ENCODE results near the gene BIRC7. TPM values are rescaled to one million over a fixed set of nuclear protein-coding genes. Genes with fewer than 3 reads are reported as not detected.
A peak's percentile ranks its signal among the peaks of the same experiment; 100 is the strongest.

The BIRC7 gene
- total RNA-seq, 2 donors from 2014 or later, result 0.51 TPM; not detected in 1

- H3K36me3 Mint-ChIP-seq, result no peaks in the 10 kb centered on the region
- no peaks in the 10 kb centered on the region for H3K9me3 Mint-ChIP-seq
- DNase-seq (ENCODE audit: low spot score in 2 of 2), result no peak
- H3K27ac Mint-ChIP-seq, result no peak overlapping the region
- no peak for ATAC-seq
Measured at GRCh38 chr20:63202021-63202420, 33.7 kb upstream of the BIRC7 start.

GRCh38 chr20:63202811-63203526 is 32.7 kb upstream of the BIRC7 start:
- H3K9me3 Mint-ChIP-seq, result no peaks in the 10 kb centered on the region
- ATAC-seq, result no peak
- no peaks in the 10 kb centered on the region for H3K36me3 Mint-ChIP-seq

GRCh38 chr20:63204362-63204761 is 31.3 kb upstream of the BIRC7 start:
- Mint-ChIP-seq H3K36me3 (peaks cover 0 to 4% of the 10 kb centered on the region in 2 donors), H3K9me3 (no peaks in the 10 kb centered on the region), H3K27ac (no peak overlapping the region)
- DNase-seq (ENCODE audit: low spot score in 2 of 2), result no peak
- no peak for ATAC-seq

More at GRCh38 chr20:63202811-63203526, 32.7 kb upstream of the BIRC7 start:
- H3K27ac Mint-ChIP-seq, result no peak overlapping the region
- DNase-seq (ENCODE audit: low spot score in 2 of 2), result no peak

GRCh38 chr20:63205896-63206295 is 29.8 kb upstream of the BIRC7 start:
- DNase-seq (ENCODE audit: low spot score in 2 of 2), result no peak
- peaks cover 0 to 4% of the 10 kb centered on the region in 2 donors for H3K36me3 Mint-ChIP-seq
- ATAC-seq, result no peak
- no peaks in the 10 kb centered on the region for H3K9me3 Mint-ChIP-seq
- H3K27ac Mint-ChIP-seq, result no peak overlapping the region

GRCh38 chr20:63206878-63207277 is 28.8 kb upstream of the BIRC7 start:
- Mint-ChIP-seq H3K27ac (peak overlapping the region in 1 of 2 donors; percentile 91), H3K9me3 (no peaks in the 10 kb centered on the region), H3K36me3 (peaks cover 0 to 4% of the 10 kb centered on the region in 2 donors)
- ATAC-seq (no peak), DNase-seq (ENCODE audit: low spot score in 2 of 2) (no peak)

GRCh38 chr20:63208346-63208909 is 27.3 kb upstream of the BIRC7 start:
- Mint-ChIP-seq H3K36me3 (peaks cover 2 to 16% of the 10 kb centered on the region in 2 donors), H3K27ac (peak overlapping the region in 1 of 2 donors; percentile 56), H3K9me3 (no peaks in the 10 kb centered on the region)
- no peak for ATAC-seq
- no peak for DNase-seq (ENCODE audit: low spot score in 2 of 2)

GRCh38 chr20:63210011-63210605 is 25.6 kb upstream of the BIRC7 start:
- DNase-seq (ENCODE audit: low spot score in 2 of 2), result no peak
- no peaks in the 10 kb centered on the region for H3K9me3 Mint-ChIP-seq
- no peak for ATAC-seq
- H3K27ac Mint-ChIP-seq, result peak overlapping the region in 1 of 2 donors; percentile 81
- H3K36me3 Mint-ChIP-seq, result peaks cover 18 to 32% of the 10 kb centered on the region in 2 donors

- Mint-ChIP-seq H3K9me3 (no peaks in the 10 kb centered on the region), H3K36me3 (peaks cover 22 to 36% of the 10 kb centered on the region in 2 donors), H3K27ac (peak overlapping the region in 1 of 2 donors; percentile 59)
- ATAC-seq, result no peak
- no peak for DNase-seq (ENCODE audit: low spot score in 2 of 2)
Measured at GRCh38 chr20:63212393-63212730, 23.3 kb upstream of the BIRC7 start.

GRCh38 chr20:63212792-63213191 is 22.9 kb upstream of the BIRC7 start:
- H3K36me3 Mint-ChIP-seq, result peaks cover 22 to 36% of the 10 kb centered on the region in 2 donors

GRCh38 chr20:63214514-63214913 is 21.2 kb upstream of the BIRC7 start:
- DNase-seq (ENCODE audit: low spot score in 2 of 2), result no peak
- Mint-ChIP-seq H3K36me3 (peaks cover 22 to 32% of the 10 kb centered on the region in 2 donors), H3K9me3 (no peaks in the 10 kb centered on the region), H3K27ac (peak overlapping the region; percentile 88 to 96)
- no peak for ATAC-seq

More at GRCh38 chr20:63212792-63213191, 22.9 kb upstream of the BIRC7 start:
- no peak for DNase-seq (ENCODE audit: low spot score in 2 of 2)
- H3K9me3 Mint-ChIP-seq, result no peaks in the 10 kb centered on the region
- ATAC-seq, result no peak
- peak overlapping the region; percentile 59 to 66 for H3K27ac Mint-ChIP-seq

- DNase-seq (ENCODE audit: low spot score in 2 of 2), result no peak
- H3K9me3 Mint-ChIP-seq, result no peaks in the 10 kb centered on the region
- peaks cover 22 to 32% of the 10 kb centered on the region in 2 donors for H3K36me3 Mint-ChIP-seq
- peak overlapping the region; percentile 88 to 99 for H3K27ac Mint-ChIP-seq
- ATAC-seq, result no peak
Measured at GRCh38 chr20:63215101-63216040, 20.3 kb upstream of the BIRC7 start.

GRCh38 chr20:63216041-63216848 is 19.5 kb upstream of the BIRC7 start, which contains the start of gene YTHDF1:
Gene YTHDF1, minus strand, starts transcription at chr20:63216131. Its CDS starts 239 bp downstream, at chr20:63215892.
- ATAC-seq, result peak; percentile 89 to 96
- H3K27ac Mint-ChIP-seq, result peak within 1 kb of the TSS; percentile 88 to 99

GRCh38 chr20:63216849-63217471 is 18.7 kb upstream of the BIRC7 start:
- no peak for DNase-seq (ENCODE audit: low spot score in 2 of 2)
- H3K27ac Mint-ChIP-seq, result peak overlapping the region; percentile 86 to 91
- ATAC-seq, result no peak
- H3K36me3 Mint-ChIP-seq, result peaks cover 22 to 32% of the 10 kb centered on the region in 2 donors
- H3K9me3 Mint-ChIP-seq, result no peaks in the 10 kb centered on the region

More at GRCh38 chr20:63216041-63216848, 19.5 kb upstream of the BIRC7 start, which contains the start of gene YTHDF1:
- H3K36me3 Mint-ChIP-seq, result peaks cover 22 to 32% of the 10 kb centered on the region in 2 donors
- DNase-seq (ENCODE audit: low spot score in 2 of 2), result peak; percentile 96 to 99
- H3K9me3 Mint-ChIP-seq, result no peaks in the 10 kb centered on the region

GRCh38 chr20:63217706-63218105 is 18.0 kb upstream of the BIRC7 start:
- Mint-ChIP-seq H3K27ac (peak overlapping the region in 1 of 2 donors; percentile 86), H3K9me3 (no peaks in the 10 kb centered on the region), H3K36me3 (peaks cover 22 to 28% of the 10 kb centered on the region in 2 donors)
- ATAC-seq, result no peak
- no peak for DNase-seq (ENCODE audit: low spot score in 2 of 2)

GRCh38 chr20:63218701-63219446 is 16.8 kb upstream of the BIRC7 start:
- Mint-ChIP-seq H3K27ac (peak overlapping the region; percentile 20 to 29), H3K36me3 (peaks cover 16 to 17% of the 10 kb centered on the region in 2 donors), H3K9me3 (no peaks in the 10 kb centered on the region)
- no peak for DNase-seq (ENCODE audit: low spot score in 2 of 2)
- ATAC-seq, result no peak
